Stomach (tissue), 4 donors: ENCODE results near the gene NINL.

Experiments used
- CTCF ChIP-seq, 7 experiments: fragments of 450-650 bp in 4 of 7; fragments of 200-600 bp in 3 of 7; sonication (generic) in 3 of 7; IDR thresholded peaks; one replicate each; pipeline ENCODE4 v1.5.1; 2016 to 2019; ENCODE audit warnings: antibody characterized with exemption in 7 of 7, control low read depth in 2 of 7, mild to moderate bottlenecking in 1 of 7
- EP300 ChIP-seq: sonication (generic); formaldehyde crosslinking; IDR thresholded peaks from one replicate; pipeline ENCODE4 v1.6.1; 2017; ENCODE audit warnings: antibody characterized with exemption

DNA sequence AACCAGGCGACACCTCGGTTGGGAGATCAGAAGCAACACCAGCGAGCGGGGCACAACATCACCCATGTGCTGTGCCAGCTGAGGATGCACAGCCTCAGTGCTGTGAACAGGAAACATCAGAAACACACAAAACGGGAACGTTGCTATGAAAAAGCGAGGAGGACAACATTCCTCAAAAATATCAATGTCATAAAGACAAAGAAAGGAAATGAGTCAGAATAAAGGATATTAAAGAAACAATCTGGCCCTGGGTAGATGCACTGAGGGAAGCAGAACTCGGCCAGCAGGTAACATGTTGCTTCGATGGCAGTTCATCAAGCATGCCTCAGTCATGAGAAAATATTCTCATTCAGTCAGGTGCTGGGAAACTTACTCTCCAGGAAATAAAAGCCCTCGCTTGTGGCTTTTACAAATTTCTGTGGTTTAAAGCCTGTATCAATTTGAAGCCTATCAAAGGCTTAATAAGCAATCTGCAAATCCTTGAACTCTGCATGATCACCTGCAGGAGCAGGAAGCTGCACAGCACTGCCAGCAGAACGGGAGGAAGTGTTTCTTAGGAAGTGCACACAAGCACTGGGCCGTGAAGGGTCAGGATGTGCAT, 100.3 kb downstream of the NINL start:
- TF ChIP-seq CTCF (IDR thresholded peaks at IDR 0.05) (no peak), EP300 (no peak)
